Limb (tissue), 2 donors: ENCODE results near the gene CSNK1A1L.

Experiments used
- DNase-seq, 2 donors: peaks; one replicate each; pipeline ENCODE4 v3.0.0-alpha.2; 2016; ENCODE audit errors: extremely low spot score in 2 of 2

The CSNK1A1L gene

DNA sequence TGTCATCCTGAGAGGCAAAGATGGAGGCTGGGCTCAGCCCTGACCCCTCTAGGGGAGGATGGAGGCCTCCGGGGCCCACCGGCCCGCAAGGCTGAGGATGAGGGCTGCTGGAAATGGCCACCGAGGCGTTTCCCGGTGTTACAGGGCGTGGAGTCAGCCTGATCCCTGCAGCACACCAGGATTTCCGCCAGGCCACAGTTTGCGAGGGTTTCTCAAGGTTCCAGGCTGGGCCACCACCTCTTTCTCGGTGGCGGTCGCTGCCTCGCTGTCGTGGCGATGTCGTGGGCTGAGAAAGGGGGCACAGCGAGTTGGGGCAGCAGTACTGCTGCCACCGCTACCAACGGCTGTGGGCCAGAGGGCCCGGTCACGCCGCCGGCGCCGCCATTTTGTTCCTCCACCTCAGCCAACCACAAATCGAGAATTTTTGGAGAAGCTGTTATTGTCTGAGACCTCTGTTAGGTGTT, at the start of gene CSNK1A1L:
Gene CSNK1A1L, minus strand, starts transcription at position 414 of the 464 bp plus-strand sequence. Its CDS starts 408 bp downstream, at position 6.
- DNase-seq: no peak

DNA sequence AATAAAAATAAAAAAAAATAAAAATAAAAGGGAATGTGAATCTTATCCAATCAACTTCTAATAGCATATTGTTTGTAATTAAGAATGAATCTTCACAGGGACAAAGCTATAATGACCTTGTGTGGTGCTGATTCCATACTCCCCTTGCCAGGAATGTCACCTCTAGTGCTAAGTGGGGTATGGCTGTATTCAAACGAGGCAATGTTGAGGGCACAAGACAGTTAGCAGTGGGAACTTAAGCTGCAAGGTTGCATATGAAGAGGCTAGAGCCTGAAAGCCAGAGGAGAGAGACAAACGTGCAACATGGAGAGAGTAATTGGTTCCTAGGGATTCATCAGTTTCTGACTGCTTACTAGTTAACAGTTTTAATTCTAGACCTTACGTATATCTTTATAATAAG, 43.9 kb upstream of the CSNK1A1L start:
- DNase-seq: no peak

DNA sequence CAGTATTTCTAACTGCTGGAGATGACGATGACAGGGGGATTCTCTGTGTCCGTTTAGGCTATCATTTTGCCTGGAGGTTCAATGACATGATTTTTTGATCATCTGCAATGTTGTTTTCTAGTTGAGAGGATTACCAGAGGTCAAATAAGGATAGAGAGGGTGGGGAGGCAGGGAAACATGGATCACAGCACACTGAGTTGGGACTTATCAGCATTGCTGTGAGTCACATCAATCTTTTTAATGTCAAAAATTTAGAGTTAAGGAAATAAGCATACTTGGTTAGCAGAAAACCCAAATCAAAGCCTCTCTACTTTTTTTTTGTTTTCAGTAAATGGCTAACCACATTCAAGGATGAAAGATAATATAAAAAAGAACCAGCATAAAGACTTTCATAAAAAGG, 43.0 kb upstream of the CSNK1A1L start:
- DNase-seq: no peak

DNA sequence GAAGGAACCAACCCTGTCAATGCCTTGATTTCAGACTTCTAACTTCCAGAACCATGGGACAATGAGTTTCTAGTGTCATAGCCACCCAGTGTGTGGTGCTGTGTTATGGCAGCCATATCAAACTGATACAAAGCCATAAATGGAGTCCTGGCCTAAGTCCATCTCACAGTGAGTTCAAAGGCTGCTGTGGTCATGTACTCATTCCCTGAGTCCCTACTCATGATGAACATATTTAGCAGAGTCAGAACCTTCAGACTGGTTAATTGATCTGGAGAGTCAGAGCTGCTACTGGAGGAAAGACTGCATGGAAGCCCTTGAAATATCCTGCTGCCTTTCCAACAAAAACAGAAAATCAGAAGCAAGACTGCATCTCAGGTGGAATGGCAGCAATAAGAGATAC, 39.2 kb upstream of the CSNK1A1L start:
- DNase-seq: no peak

DNA sequence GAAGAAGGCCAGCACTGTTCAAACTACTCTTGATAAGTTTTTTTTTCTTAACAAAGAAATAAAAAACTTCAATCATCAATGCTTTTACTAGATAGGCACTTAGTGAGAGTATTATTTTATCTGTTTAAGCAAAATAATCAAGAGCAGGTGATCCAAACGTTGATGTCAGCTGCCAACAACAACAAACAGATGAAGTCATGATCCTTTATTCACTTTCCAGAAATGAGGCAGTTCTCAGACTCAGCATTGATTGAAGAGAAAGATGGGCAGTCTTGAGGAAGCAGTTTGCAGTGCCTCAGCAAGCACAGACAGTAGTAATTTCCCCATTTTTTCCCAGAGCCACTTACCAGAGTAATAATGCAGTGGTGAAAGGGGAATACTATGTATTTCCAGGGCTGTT, 38.4 kb upstream of the CSNK1A1L start:
- peak in 1 of 2 donors; percentile 47 for DNase-seq

DNA sequence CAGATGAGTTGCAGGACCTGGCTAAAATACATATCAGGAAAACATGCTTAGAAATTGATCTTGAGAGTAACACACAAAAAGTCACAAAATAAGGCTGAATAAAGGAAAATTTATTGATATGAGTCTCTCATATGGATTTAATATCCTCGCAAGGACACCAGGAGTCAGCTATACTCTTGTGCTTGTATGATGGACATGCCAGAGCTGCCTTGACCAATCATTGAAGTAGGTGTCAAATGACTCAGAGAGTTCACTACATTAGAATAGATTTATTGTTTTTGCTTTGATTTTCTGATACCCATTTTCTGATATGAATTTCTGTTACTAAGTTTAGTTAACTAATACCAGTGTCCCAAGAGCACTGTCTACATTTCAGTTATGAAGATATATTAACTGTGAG, 37.4 kb upstream of the CSNK1A1L start:
- no peak for DNase-seq

DNA sequence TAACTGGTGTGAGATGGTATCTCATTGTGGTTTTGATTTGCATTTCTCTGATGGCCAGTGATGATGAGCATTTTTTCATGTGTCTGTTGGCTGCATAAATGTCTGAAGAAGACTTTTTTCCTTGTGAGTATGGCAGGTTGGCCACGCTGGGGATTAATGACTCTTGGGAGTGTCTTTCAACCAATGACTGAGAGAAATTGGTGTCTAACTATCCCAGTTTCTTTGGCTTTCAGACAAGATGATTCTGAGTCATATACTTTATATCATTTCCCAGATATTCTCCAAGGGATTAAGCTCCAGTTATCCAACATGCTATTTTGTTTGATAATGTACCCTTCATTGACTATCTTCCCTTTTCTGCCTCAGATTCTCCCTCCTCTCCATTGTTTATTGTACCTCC, 35.5 kb upstream of the CSNK1A1L start:
- DNase-seq: no peak

DNA sequence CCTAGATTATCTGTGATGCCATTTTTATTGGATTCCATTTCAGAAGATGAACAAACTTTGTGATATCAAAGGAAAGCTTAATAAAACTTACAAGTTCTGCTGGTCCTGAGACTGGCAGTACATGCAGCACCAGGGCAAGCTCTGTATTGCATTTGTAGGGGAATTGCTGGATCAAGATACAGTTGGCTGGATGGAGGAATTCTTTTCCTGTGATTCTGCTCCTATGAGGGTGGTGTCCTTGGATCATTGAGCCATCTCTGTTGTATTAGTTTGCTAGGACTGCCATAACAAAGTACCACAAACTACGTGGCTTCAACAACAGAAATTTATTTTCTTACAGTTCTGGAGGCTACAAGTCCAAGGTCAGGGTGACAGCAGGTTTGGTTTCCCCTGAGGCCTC, 33.9 kb upstream of the CSNK1A1L start:
- no peak for DNase-seq

DNA sequence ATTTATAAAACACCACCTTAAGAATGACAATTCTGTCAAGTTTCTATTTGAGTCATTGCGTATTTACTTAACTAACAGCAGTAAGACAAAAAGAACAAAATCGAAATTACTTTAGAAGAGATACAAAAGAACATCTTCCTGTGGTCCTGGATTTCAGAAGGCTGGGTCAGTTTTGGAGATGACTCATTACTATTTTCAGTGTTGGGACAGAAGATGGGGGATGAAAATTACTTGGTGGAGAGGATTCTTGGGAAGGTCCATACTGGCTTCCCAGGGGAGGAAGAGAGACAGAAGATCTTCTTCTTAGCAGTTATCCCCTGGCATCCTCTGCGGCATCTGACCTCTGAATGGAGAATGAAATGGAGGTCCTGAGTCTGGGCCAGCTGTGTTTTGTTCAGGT, 33.5 kb upstream of the CSNK1A1L start:
- no peak for DNase-seq

DNA sequence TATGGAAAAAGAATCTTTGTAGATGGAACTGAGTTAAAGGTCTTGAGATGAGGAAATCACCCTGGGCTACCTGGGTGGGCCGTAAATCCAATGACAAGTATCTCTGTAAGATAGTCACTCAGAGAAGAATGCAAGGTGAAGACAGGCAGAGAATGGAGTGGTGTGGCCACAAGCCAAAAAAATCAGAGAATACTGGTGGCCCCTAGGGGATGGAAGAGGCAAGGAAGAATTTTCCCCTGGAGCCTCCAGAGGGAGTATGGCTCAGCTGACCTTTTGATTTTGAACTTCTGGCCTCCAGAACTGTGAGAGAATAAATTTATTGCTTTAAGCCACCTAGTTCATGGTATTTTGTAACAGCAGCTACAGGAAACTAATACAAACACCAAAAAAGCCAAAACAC, 32.7 kb upstream of the CSNK1A1L start:
- no peak for DNase-seq

DNA sequence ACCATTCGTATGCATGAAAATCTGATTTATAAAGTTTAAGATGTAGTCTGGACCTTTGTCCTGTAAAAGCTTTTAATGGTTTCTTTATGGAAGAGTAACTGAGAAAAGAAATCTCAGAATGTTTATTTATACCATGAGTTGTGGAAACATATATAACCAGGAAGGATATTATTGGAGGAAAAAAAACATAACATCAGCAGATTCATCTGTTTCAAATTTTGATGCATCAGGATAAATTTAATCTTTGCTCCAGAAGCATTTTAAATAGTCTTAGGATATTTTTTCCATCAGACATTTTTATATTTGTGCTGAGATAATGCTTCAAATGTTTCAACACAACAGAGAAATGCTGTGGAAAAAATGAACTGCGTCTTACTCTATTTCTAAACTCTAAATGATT, 31.2 kb upstream of the CSNK1A1L start:
- DNase-seq: no peak

DNA sequence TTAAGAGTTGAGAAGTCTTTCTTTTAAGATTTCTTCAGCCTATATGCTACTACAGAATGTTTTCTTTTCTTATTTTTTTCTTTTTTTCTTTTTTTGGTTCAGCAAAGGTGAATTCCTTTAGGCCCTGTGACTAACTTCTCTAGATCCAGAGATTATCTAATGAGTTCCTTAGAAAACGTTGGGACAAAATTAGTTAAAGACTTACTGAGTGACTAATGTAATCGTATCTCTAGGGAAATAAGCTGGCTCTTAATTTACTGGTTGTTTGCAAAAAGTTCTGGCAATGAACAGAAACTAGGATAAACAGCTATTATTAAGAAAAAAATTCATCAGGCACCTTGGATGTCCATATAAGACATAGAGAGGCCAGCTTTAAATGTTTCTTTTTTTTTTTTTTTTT, 30.7 kb upstream of the CSNK1A1L start:
- no peak for DNase-seq

DNA sequence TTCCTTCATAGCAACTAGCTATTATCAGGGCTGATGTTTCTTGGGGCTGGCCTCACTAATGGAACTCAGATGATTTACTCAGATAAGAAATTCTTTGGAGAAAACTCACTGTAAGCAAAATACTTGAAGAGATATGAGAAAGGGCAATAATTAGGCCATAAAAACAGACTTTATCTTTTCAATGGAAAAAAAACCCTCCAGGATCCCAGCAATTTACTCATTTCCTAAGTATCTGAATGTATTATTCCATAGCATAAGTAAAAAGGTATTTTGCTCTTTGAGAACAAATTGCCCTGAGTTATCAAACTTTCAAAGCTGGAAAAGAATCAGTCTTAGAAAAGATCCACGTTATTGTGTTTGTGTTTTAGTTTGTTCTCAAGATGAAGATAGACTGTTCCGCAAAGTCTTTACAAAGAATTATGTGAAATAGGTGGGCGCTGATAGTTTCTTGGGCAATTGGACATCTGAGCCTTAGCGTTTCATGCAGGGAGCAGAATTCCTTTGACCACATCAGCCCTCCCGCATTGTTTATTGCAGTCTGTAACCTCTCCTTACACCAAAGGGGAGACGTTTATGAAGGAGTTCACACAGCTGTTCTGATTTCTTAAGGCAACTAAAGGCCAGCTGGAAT, 29.1 kb upstream of the CSNK1A1L start:
- DNase-seq: no peak

DNA sequence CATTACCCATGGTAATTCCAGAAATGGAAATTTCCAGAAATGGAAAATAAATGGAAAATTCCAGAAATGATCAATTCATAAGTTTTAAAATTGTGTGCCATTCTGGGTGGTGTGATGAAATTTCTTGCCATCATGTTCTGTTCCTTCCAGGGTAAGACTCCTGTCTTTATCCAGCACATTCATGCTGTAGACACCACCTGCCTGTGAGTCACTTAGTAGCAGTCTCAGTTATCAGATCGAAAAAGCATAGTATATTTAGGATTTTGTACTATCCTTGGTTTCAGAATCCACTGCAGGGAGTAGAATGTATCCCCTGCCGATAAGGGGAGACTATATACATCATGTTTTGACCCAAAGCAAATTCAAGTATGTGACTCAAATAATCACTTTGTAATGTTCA, 26.7 kb upstream of the CSNK1A1L start:
- DNase-seq: no peak

DNA sequence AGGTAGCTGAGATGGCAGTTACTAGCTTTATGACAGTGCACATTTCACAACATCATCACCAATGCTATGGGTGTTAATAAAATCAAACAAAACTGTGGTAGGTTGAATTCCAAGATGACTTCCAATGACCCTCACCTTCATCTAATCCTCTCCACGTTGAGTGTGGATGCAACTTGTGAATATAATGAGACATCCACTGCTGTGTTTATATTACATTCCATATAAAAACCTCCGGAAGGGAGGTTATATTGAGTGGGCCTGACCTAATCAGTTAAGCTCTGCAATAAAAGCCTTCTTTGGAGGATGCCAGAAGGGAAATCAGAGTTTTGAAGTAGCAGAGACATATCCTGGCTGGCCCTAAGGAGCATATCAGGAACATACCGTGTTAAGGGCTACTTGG, 25.6 kb upstream of the CSNK1A1L start:
- no peak for DNase-seq

DNA sequence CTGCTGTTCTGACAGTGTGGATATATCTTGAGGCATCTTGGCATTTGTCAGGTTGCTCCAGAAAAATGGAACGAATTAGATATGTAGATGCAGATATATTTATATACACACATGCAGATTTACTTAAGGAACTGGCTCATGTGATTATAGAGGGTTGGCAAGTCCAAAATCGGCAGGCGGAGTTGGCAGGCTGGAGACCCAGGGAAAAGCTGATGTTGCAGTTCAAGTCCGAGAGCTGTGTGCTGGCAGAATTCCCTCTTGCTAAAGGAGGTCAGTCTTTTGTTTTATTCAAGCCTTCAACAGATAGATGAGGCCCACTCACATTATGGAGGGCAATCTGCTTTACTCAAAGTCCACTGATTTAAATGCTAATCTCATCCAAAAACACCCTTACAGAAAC, 24.4 kb upstream of the CSNK1A1L start:
- DNase-seq: no peak

DNA sequence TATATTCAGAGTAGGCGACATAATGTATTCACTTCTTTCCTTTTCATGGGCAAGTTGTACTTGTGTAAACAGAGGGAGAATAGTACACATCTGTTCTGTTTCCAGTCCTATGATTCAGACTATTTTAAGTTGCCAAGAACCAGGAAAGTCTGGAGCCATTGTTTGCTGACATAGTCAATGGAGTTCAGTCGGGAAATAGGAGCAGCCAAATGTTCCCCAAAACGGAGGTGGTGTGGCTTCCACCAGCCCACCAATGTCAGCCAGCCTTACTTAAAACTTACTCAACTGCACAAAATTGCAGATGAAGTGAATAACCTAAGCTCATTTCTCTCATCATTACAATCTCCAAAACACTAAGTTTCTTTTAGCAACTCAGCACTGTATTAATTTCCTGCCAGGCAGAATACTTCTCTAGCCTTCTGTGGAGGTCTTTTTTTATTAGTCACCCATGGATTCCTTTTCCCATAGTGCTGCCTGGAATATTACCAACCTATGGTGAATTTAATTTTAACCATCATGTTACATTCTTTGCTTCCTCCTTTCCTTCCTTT, 22.3 kb upstream of the CSNK1A1L start:
- no peak for DNase-seq

DNA sequence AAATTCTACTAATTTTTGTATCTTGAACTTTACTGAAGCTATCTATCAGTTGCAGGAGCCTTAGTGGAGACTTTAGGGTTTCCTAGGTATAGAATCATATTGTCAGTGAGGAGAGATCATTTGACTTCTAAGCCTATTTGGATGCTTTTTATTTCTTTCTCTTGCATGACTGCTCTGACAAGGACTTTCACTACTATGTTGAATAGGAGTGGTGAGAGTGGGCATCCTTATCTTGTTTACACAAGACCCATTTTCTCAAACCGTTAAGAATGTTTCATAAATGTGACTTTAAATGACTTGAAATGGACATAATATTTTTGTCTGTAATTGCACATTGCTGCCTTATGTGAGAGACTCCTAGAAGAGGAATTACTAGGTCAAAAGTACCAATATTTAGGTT, 17.9 kb upstream of the CSNK1A1L start:
- no peak for DNase-seq

DNA sequence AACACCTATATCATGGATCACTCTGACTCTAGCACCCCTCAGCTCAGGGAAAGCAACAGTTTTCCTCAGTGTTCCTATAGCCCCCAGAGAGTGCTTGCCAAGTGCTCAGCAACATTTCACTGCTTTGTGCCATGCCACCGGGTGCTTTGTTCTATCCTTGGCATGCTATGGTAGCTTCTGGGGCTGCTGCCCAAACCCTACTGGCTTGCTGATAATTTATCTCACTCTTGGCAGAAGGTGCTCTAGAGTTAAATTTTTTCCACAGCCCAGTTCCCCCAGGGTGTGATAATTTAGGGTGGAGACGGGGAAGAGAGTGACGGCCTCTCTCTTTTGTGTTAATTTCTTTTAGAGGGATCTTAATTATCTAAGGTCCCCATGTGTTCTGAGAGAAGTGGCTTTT, 12.6 kb upstream of the CSNK1A1L start:
- no peak for DNase-seq

DNA sequence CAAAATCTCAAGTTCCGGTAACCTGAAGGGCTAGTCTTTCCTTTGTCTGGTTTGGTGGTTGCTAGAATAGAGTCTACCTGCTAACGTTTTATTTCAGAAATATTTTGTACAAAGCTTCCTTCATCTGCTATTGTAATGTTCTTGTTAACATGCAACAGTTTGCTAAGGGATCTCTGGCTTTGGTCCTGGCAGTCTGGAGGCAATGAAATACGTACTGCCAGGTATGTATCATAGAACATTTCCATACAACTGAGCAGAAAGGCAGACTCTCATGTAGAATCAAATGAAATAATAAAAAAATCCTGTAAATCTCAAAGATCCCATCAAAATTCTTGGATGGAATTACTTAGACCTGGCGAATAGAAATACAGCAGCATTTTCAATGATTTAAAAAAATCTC, 8.8 kb upstream of the CSNK1A1L start:
- no peak for DNase-seq

DNA sequence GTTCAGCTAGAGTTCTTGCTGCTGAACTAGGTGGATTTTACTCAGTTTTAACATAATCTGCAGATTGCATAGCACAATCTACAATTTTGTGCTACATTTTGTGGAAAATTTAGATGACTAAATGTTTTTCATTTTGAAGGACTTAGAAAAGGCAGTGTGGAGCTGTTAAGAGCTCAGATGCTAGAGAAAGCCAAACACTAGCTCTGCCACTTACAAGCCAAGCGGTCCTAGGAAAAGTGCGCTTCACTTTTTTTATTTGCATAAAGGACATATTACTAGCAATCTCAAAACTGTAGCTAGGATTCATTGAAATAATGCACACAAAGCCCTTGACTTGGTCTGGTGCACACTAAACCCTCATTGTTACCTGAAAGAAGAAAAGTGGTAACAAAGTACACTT, 8.1 kb upstream of the CSNK1A1L start:
- DNase-seq: no peak

DNA sequence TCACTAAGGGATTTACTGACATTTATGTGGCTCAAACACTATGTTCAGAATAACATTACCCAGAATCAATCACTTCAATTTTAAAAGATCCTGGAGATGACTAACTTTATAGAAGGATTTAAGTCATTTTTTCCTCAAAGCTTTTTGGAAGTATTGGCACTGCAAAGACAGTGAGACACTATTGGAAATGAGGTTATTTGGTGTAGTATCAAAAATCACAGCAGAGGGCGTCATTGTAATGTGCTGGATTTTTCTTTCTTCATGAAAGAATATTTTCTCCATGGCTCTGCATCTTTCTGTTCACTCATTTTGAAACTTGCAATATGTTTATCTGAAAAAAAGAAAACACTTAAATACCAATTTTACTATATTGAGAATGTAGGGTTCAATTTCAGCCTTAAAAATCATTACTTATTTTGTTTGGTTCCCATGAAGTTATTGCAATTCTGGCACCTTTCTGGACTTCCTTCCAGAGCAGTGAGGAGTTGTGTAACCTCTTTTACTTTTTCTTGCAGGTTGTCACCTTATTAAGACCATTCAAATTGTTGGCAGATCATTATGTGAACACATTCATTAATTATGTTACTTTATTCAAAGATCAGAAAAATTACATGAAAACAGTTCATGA, 3.7 kb upstream of the CSNK1A1L start:
- peak in 1 of 2 donors; percentile 87 for DNase-seq

DNA sequence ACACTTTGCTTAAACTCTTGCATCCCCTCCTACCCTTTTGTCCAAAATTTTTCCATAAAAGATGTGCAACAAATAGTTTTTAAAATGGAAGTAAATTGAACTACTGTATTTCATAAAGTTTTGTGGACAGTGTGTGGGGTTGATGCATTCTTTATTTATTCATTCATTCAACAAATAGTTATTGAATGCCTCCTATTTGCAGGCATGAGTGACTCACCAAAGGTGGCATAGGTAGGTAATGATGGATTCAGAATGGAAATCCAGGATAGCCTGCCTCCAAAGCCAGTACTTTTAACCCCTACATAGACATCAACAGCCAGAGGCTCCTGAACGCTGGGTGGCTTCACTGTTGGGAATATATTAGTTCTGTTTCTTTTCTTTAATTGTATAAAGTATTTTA, 2.4 kb upstream of the CSNK1A1L start:
- no peak for DNase-seq
